Stimulated activated naive CD8-positive, alpha-beta T cell treated with anti-CD3 and anti-CD28 coated beads, Interleukin-15, amount 100 ng/mL, for 72 hours (primary cell): ENCODE data around the gene CCDC154.
"Not testable (repeated sequence)": the region's sequence is repeated elsewhere in the genome, so short reads cannot be mapped to it uniquely, and the experiment has no call there.

ENCODE experiments used
- ATAC-seq: fragments of 150-1000 bp; cut with Tn5 transposase; 2 replicates; pipeline ENCODE4 v1.10.0; 2021; ENCODE audit warnings: mild to moderate bottlenecking, moderate library complexity
- DNase-seq, 2 donors: peaks; one replicate each; pipeline ENCODE4 v3.0.0; 2021 to 2022
- H3K27ac Mint-ChIP-seq, 2 donors: one replicate each; pipeline ENCODE4 v1.8.0; 2022; ENCODE audit warnings: mild to moderate bottlenecking in 2 of 2, mixed read lengths in 2 of 2, moderate library complexity in 2 of 2
- H3K27me3 Mint-ChIP-seq: one replicate; pipeline ENCODE4 v1.8.0; 2022; ENCODE audit warnings: mixed read lengths
- H3K4me1 Mint-ChIP-seq: one replicate; pipeline ENCODE4 v1.8.0; 2022; ENCODE audit warnings: mild to moderate bottlenecking, mixed read lengths
- H3K4me3 Mint-ChIP-seq, 2 donors: one replicate each; pipeline ENCODE4 v1.8.0; 2022; ENCODE audit warnings: mild to moderate bottlenecking in 2 of 2, mixed read lengths in 2 of 2, moderate library complexity in 1 of 2
- H3K9me3 Mint-ChIP-seq, 2 donors: one replicate each; pipeline ENCODE4 v1.8.0; 2022; ENCODE audit warnings: mixed read lengths in 2 of 2

The CCDC154 gene

DNA sequence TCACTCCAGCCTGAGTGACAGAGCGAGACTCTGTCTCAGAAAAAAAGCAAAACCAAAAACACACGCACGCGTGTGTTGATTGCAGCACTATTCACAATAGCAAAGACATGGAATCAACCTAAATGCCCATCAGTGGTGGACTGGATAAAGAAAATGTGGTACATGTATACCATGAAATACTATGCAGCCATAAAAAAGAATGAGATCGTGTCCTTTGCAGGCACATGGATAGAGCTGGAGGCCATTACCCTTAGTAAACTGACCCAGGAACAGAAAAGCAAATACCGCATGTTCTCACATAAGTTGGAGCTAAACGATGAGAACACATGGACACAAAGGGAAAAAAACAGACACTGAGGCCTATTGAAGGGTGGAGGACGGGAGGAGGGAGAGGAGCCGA is 34.6 kb upstream of the CCDC154 start:
- not testable (repeated sequence) for H3K27me3 Mint-ChIP-seq, H3K27ac Mint-ChIP-seq, H3K9me3 Mint-ChIP-seq, ATAC-seq, DNase-seq, H3K4me3 Mint-ChIP-seq
- peaks cover 13% of the 10 kb centered on the region for H3K4me1 Mint-ChIP-seq

DNA sequence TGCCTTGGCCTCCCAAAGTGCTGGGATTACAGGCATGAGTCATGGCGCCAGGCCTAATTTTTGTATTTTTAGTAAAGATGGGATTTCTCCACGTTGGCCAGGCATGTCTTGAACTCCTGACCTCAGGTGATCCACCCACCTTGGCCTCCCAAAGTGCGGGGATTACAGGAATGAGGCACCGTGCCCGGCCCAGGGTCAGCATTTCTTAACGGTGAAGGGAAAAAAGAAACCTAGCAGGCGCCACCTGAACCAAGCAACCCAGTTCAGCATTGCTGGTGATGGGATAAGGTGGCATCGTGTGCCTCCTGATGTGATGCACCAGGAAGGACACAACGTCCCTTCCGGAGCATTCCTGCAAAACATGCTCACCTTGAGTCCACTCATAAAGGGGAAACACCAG is 32.7 kb upstream of the CCDC154 start:
- no peak overlapping the region for H3K4me3 Mint-ChIP-seq

DNA sequence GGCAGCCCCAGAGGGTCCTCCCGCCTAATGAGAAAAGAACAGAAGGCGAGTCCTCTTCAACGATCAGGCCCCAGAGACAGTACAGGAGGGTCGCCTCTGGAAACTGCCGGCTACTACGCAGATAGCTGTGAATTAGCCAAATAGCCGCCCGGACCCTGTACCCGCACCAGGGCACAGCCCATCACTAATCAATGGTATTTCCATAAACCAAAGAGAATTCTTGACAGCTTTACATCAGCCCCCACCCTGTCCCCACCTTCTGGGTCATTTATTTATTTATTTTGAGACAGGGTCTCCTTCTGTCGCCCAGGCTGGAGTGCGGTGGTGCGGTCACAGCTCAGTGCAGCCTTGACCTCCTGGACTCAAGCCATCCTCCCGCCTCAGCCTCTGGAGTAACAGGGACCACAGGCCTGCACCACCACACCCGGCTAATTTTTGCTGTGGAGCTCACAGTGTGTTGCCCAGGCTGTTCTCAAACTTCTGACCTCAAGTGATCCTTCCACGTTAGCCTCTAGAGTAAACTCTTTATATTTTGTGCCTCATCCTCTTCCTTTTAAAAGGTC is 31.3 kb upstream of the CCDC154 start:
- H3K4me3 Mint-ChIP-seq = peak overlapping the region; percentile 88 to 89
- ATAC-seq = no peak
- peaks cover 45% of the 10 kb centered on the region for H3K4me1 Mint-ChIP-seq
- no peak for DNase-seq
- H3K27ac Mint-ChIP-seq = peak overlapping the region; percentile 93
- H3K27me3 Mint-ChIP-seq = no peaks in the 10 kb centered on the region
- H3K9me3 Mint-ChIP-seq = no peaks in the 10 kb centered on the region

More for the DNA sequence above, 32.7 kb upstream of the CCDC154 start:
- DNase-seq (no peak), ATAC-seq (no peak)
- H3K4me1 Mint-ChIP-seq = peaks cover 31% of the 10 kb centered on the region
- H3K27ac Mint-ChIP-seq = no peak overlapping the region
- peaks cover 9% of the 10 kb centered on the region for H3K27me3 Mint-ChIP-seq
- no peaks in the 10 kb centered on the region for H3K9me3 Mint-ChIP-seq

DNA sequence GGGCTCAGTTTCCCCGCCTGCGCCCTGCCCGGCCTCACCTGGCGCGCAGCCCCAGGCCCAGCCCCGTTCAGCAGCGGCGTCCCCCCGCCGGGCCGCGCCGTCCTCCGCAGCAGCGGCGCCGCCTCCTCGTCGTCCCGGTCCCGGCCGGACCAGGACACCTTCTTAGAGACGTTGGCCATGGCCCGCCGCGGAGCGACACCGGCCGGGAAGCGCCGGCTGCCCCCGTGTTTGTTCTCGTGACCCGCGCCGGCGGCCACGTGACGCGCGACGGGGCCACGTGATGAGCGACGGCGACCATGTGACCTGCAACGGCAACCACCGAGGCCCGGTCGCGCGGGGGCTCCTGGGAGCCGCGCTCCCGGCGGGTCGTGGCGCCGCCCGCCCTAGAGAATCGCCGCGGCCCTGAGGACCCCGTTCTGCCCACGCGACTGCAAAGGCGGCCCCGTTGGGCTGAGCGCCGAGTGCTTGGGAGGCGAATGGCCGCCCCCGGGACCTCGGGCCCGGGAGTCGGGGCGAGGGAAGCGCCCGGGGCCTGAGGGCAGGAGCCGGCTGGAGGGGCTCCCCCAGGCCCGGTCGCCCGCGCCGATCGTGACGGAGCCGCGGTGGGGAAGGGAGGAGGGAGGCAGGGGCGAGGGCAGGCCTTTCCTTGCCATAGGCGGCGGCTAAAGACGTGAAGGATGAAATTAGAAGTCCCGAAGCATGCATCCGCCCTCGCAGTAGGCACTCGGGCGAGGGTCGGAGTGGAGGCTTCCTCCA is 30.6 kb upstream of the CCDC154 start, which contains the start of gene CLCN7:
CLCN7 (minus strand) TSS at position 233 of the 756 bp plus-strand sequence; CDS start at position 179, 54 bp downstream.
- Mint-ChIP-seq H3K9me3 (no peaks in the 10 kb centered on the region), H3K27ac (peak within 1 kb of the TSS; percentile 93), H3K27me3 (no peaks in the 10 kb centered on the region), H3K4me3 (peak within 1 kb of the TSS; percentile 88 to 89), H3K4me1 (peaks cover 51% of the 10 kb centered on the region)
- ATAC-seq (peak; percentile 95), DNase-seq (peak; percentile 85 to 89)

DNA sequence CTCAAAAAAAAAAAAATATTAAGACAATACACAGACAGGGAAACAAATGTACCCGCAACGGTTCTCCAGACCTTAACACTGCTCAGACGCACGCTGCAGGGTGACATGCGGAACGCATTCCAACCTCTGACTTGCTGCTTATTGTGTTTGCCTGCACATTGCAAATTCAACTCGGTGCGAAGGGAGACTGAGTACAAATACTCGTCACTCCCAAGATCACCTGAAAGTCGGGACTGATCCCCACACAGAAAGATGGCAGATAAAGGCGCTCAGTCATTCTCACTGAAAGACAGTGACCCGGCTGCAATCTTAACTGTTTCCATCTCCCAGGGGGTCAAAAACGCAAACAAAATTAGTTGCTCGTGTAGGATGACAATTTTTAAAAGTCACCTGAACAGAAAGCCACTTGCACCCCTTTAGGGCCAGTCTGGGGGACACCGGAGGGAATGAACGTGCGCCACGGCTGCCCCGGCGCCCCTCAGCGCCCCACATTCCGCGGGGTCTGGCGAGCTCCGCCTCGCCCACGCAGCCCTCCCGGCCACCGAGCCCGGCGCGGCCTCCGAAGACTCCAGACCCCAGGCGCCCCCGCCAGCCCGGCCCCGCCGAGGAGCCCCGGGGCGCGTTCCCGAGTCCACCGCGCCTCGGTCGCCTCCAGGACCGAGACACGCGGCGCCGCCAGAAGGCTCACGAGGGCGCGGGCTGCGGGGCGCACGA is 29.9 kb upstream of the CCDC154 start:
- DNase-seq (no peak), ATAC-seq (peak; percentile 23)
- H3K9me3 Mint-ChIP-seq = no peaks in the 10 kb centered on the region
- H3K27me3 Mint-ChIP-seq = no peaks in the 10 kb centered on the region
- peak overlapping the region in 1 of 2 donors; percentile 25 for H3K27ac Mint-ChIP-seq
- peak overlapping the region; percentile 74 to 79 for H3K4me3 Mint-ChIP-seq
- H3K4me1 Mint-ChIP-seq = peaks cover 57% of the 10 kb centered on the region

DNA sequence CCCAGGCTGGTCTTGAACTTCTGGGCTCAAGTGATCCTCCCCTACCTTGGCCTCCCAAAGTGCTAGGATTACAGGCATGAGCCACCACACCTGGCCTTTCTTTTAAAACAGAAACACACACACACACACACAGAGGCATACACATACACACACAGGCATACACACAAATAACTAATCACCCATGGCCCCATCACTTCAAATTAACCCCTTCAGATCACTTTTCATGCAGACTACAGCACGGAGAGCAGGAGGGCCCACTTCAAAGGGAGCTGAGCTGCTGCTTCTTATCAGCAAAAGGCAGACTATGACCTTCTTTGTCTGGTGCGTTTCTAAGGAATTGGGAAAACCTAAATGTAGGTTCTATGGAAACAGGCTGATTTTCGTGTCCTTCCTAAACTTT is 28.6 kb upstream of the CCDC154 start:
- no peaks in the 10 kb centered on the region for H3K9me3 Mint-ChIP-seq
- ATAC-seq = no peak
- no peaks in the 10 kb centered on the region for H3K27me3 Mint-ChIP-seq
- no peak overlapping the region for H3K27ac Mint-ChIP-seq
- peaks cover 57% of the 10 kb centered on the region for H3K4me1 Mint-ChIP-seq
- no peak for DNase-seq
- peak overlapping the region; percentile 24 to 33 for H3K4me3 Mint-ChIP-seq

DNA sequence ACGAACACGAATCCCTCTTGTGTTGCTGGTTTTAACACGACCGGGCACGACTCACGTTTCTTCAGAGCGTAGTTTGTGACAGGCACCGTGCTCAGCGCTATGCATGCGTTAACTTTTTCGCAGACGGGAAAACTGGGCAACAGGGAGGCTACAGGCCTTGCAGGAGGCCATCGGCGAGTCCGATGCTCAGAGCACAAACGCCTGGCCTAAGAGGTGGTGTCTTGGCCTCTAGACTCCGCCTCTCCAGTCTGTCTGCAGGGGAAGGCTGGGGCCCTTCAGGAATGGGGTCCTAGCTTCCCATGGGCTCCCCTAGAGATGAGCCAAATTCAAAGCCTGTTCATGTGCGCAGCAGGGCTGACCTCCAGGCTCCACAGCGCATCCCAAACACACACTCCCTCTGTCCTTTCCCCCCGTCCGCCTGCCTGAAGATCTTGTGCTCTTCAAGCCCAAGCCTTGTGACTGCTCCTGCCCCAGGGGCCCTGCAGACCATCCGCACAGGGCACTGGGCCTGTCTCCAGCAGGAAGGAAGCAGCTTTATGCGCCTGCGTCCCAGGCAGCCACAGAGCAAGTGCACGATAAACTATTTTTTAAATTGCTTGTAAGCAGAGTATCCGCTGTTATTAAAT is 27.3 kb upstream of the CCDC154 start:
- Mint-ChIP-seq H3K4me3 (peak overlapping the region in 1 of 2 donors; percentile 26), H3K4me1 (peaks cover 69% of the 10 kb centered on the region), H3K9me3 (no peaks in the 10 kb centered on the region), H3K27me3 (no peaks in the 10 kb centered on the region), H3K27ac (no peak overlapping the region)
- ATAC-seq (no peak), DNase-seq (no peak)

DNA sequence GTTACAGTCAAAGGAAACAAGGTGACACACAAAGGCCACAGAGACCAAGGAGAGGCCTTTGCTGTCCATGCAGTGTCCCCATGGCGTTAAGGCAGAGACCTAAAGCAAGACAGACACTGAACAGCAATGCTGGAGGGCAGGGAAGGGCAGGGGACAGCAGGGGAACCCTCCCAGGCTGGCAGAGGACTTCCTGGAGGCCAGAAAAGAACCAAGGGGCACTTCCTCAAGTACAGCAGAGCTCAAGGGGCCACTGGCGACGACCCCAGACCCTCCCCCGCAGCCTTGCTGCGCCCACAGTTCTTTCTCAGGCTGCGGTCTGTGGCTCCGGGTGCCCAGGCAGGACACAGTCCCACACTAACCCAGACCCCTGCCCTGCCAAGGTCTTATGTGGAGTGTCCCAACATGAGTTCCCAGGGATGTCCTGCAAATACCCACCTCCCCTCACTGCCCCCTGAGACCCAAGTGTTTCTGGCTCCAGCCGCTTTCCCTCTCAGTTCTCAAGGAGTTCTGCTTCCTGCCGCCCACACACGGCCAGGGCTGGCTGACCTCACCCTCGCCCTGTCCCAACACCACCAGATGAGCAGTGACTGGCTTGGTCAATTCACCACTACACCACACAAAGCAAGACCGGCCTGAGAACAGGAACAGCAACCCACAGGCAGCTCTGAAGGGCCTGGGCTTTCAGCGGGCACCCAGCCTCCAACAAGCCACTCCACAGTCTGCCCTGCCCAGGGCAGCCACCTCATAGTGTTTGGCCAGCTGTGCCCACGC is 26.3 kb upstream of the CCDC154 start:
- no peak for ATAC-seq
- DNase-seq = no peak
- H3K4me3 Mint-ChIP-seq = no peak overlapping the region

DNA sequence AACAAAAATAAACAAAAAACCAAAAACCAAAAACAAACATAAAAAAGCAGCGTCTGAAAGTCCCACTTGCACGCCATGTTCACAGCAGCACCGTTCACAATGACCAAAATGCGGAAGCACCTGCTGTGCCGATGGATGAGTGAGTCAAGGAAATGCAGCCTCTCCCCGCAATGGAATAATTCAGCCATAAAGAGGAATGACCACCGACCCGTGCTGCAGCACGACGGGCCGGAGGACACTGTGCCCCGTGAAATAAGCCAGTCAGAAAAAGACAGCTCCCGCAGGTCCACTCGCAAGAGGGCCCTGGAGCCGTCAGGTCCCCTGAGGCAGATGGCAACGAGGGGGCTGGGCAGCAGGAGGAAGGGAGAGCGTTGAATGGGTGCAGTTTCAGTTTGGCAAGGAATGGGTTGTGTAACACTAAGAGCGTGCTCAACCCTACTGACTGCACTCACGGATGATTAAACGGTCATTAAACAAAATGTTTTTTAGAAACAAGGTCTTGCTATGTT is 25.4 kb upstream of the CCDC154 start:
- ATAC-seq = no peak
- peak overlapping the region; percentile 46 to 54 for H3K27ac Mint-ChIP-seq

More for the DNA sequence above, 26.3 kb upstream of the CCDC154 start:
- Mint-ChIP-seq H3K4me1 (peaks cover 64% of the 10 kb centered on the region), H3K27me3 (no peaks in the 10 kb centered on the region), H3K27ac (peak overlapping the region in 1 of 2 donors; percentile 86), H3K9me3 (no peaks in the 10 kb centered on the region)

DNA sequence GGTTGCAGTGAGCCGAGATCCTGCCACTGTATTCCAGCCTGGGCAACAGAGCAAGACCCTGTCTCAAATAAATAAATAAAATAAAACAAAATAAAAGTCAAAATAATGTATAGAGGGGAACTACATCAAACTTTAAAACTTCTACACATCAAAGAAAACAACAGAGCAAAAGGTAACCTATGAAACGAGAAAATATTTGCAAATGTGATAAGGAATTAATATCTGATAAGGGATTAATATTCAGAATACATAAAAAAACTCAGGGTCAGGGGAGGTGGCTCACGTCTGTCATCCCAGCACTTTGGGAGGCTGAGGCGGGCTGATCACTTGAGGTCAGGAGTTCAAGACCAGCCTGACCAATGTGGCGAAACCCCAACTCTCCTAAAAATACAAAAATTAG is 24.8 kb upstream of the CCDC154 start:
- DNase-seq, H3K27ac Mint-ChIP-seq, H3K27me3 Mint-ChIP-seq, ATAC-seq, H3K4me3 Mint-ChIP-seq, H3K9me3 Mint-ChIP-seq: not testable (repeated sequence)
- H3K4me1 Mint-ChIP-seq = peaks cover 63% of the 10 kb centered on the region

More for the DNA sequence above, 25.4 kb upstream of the CCDC154 start:
- Mint-ChIP-seq H3K27me3 (no peaks in the 10 kb centered on the region), H3K4me1 (peaks cover 64% of the 10 kb centered on the region), H3K9me3 (no peaks in the 10 kb centered on the region), H3K4me3 (peak overlapping the region in 1 of 2 donors; percentile 63)
- no peak for DNase-seq

DNA sequence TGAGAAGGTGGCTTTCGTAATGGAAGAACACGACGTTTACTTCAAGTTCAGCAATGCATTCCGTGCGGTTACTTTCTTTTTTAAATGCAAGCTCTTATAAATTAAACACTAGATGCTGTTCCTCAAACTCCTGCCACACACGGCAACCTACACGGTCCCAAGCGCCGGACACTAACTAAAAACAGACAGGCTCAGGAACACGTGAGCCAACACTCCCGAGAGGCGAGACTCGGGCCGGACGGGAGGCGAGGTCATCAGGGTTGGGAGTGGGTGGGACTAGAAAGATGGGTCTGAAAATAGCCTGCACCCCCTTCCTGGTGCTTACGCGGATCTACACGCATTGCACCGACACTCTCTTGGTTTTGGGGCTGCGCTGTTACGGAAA is 24.1 kb upstream of the CCDC154 start:
- Mint-ChIP-seq H3K27me3 (no peaks in the 10 kb centered on the region), H3K9me3 (no peaks in the 10 kb centered on the region), H3K4me3 (no peak overlapping the region), H3K27ac (no peak overlapping the region), H3K4me1 (peaks cover 57% of the 10 kb centered on the region)
- ATAC-seq (no peak), DNase-seq (no peak)

DNA sequence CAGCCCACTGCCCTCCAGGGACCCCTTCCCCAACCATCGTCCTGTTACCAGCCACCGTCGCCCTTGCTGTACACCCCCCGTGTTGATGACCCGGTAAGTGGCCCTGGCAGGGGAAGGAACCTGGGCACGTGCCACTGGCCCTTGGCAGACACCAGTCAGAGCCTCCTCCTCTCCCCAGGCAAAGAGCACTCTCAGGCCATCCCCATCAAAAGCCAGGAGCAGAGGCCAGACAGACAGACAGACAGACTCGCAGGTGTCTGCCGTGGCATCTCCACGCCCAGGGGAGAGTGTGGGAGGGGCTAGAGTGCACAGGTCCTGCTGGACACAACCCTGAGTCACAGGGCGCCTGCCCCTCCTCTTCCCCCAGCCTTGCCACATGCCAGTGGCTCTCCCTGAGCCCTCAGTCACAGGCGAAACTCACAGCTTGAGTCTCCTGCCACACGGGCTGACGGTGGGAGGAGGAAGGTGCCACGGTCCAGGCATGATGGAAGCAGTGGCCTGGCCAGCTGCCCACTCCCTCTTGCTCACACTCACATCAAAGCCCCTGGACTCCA is 22.7 kb upstream of the CCDC154 start:
- H3K4me3 Mint-ChIP-seq = no peak overlapping the region
- DNase-seq (no peak), ATAC-seq (no peak)
- peaks cover 44% of the 10 kb centered on the region for H3K4me1 Mint-ChIP-seq
- H3K9me3 Mint-ChIP-seq = no peaks in the 10 kb centered on the region
- H3K27me3 Mint-ChIP-seq = no peaks in the 10 kb centered on the region
- H3K27ac Mint-ChIP-seq = peak overlapping the region in 1 of 2 donors; percentile 94

DNA sequence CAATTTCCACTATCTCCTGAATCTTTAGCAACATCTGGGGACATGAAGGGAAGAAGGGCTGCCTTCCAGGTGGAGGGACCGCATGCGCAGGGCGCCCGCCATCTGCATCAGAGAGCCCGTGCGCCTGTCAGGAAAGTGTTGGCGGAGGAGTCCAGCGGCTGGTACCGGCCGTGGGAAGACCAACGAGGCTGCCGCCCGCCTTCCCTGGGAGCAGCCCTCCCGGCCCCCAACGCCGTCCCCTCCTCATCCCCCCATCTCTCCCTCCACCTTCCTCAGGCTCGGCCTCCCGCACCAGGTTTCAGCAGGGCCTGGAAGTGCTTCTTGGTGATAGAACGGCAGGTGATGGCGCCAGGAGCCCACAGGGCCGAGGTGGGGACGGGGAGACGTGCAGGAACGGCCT is 21.7 kb upstream of the CCDC154 start:
- no peak overlapping the region for H3K4me3 Mint-ChIP-seq
- DNase-seq = no peak
- peak overlapping the region in 1 of 2 donors; percentile 42 for H3K27ac Mint-ChIP-seq
- no peaks in the 10 kb centered on the region for H3K9me3 Mint-ChIP-seq
- no peak for ATAC-seq
- no peaks in the 10 kb centered on the region for H3K27me3 Mint-ChIP-seq
- H3K4me1 Mint-ChIP-seq = peaks cover 34% of the 10 kb centered on the region

DNA sequence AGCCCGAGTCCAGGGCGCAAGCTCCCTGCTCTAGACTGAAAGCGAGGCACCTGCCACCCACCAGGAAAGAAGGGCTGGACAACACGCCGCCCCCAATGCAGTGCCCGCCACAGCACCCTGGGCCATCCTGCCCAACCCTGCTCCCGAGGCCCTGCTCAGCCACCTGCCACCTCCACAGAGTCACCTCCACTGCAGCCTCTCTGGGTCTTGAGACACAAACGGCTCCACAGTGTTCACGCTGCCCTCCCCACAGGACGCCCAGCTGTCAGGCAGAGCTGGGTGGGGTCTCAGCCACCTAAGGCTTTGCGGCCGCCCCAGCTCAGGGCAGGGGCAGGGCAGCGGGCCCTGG is 21.2 kb upstream of the CCDC154 start:
- Mint-ChIP-seq H3K27ac (peak overlapping the region in 1 of 2 donors; percentile 42), H3K9me3 (no peaks in the 10 kb centered on the region), H3K27me3 (no peaks in the 10 kb centered on the region), H3K4me1 (peaks cover 28% of the 10 kb centered on the region), H3K4me3 (no peak overlapping the region)
- DNase-seq = no peak
- ATAC-seq = no peak
